Psoas muscle (tissue), 8 donors: Measurements from ENCODE around the gene PCGF2. TPM values are rescaled to one million over a fixed set of nuclear protein-coding genes. Genes with fewer than 3 reads are reported as not detected.

ENCODE experiments used
- ATAC-seq, 4 donors: fragments of 200-7000 bp; cut with Tn5 transposase; one replicate each; pipeline ENCODE4 v1.9.1; 2020; ENCODE audit warnings: moderate library complexity in 3 of 4, mild to moderate bottlenecking in 2 of 4
- DNase-seq, 2 donors: peaks; one replicate each; pipeline ENCODE4 v3.0.0-alpha.2; 2020
- H3K27ac ChIP-seq: fragments of 200-600 bp; one replicate; pipeline ENCODE4 v1.8.0; 2022
- H3K27me3 ChIP-seq, 3 donors: fragments of 200-600 bp in 1 of 3; one replicate each; pipeline versions ENCODE4 v1.6.1 to v1.8.0; 2013 to 2022; ENCODE audit warnings: low read length in 2 of 3, mild to moderate bottlenecking in 2 of 3, moderate library complexity in 1 of 3; ENCODE audit not compliant: insufficient read depth in 3 of 3
- H3K36me3 ChIP-seq, 2 donors: fragments of 200-600 bp in 1 of 2; one replicate each; pipeline versions ENCODE4 v1.6.1 to v1.8.0; 2013 to 2022; ENCODE audit warnings: low read depth in 1 of 2, mild to moderate bottlenecking in 1 of 2, moderate library complexity in 1 of 2; ENCODE audit not compliant: insufficient read depth in 1 of 2
- H3K4me1 ChIP-seq: fragments of 200-600 bp; one replicate; pipeline ENCODE4 v1.8.0; 2022
- H3K4me3 ChIP-seq: fragments of 200-600 bp; one replicate; pipeline ENCODE4 v1.8.0; 2022; ENCODE audit warnings: mild to moderate bottlenecking
- H3K9me3 ChIP-seq: fragments of 200-600 bp; one replicate; pipeline ENCODE4 v1.8.0; 2022
- CTCF ChIP-seq: fragments of 200-600 bp; IDR thresholded peaks from one replicate; pipeline ENCODE4 v1.8.0; 2022; ENCODE audit warnings: antibody characterized with exemption
- WGBS, 3 donors: extraction: QIAGEN DNeasy Blood & Tissue Kit; methylation state at CpG; one replicate each; pipeline versions ENCODE4 v1.1.6 to v1.1.7; 2013; 5-methylcytosine and 5-hydroxymethylcytosine counted together
- intact Hi-C, 2 donors: fragments of 100-400 bp; cut with DNase I; formaldehyde crosslinking; loops; one replicate each; pipeline versions ENCODE4 v1.11.0 to v1.14.2; 2022
- polyA plus RNA-seq, 3 donors: library from polyadenylated mRNA; stranded (reverse); fragments of 200-250 nt; gene quantifications; one replicate each; pipeline ENCODE4 v1.2.3, GENCODE V29; 2013
- total RNA-seq, 4 donors: library from RNA; stranded (reverse); fragmentation: NEBNext Ultra II Directional in 2 of 4; extraction: Animal tissue kit (Norgen Biotek cat#: 25700) in 2 of 4; gene quantifications; one replicate each; pipeline versions ENCODE4 v1.2.1 to v1.2.4, GENCODE V29; 2021 to 2023
- donor health status: healthy with polysubstance abuse.
- donor health status: DM: no; HTN: no; CAD: no; lungs with moderate emphysema.
- donor health status: Bipolar disorder and iron deficiency.
- donor health status: healthy.
- donor health status: DM: yes; HTN: yes; CAD: no.
- donor health status: DM: no; HTN: no; CAD: no.
- donor health status: DM: no; HTN: no; CAD: no.
- donor health status: DM: yes; HTN: yes; CAD: no.

Gene PCGF2
- total and polyA plus RNA-seq, 7 donors, result 3.3 to 10.8 (median 7.1) TPM

- Histone ChIP-seq H3K4me1 (peaks cover 16% of the 10 kb centered on the region), H3K27ac (no peak overlapping the region), H3K4me3 (no peak overlapping the region), H3K36me3 (peaks cover 0 to 11% of the 10 kb centered on the region in 2 donors), H3K27me3 (peaks cover 0 to 3% (median 0%) of the 10 kb centered on the region in 3 donors), H3K9me3 (no peaks in the 10 kb centered on the region)
- DNase-seq (no peak), ATAC-seq (no peak)
- intact Hi-C loops, result no loop called here
- TF ChIP-seq CTCF, result no peak
- WGBS, 3 donors, result 90 to 92% (median 91%) methylated on average over 19 of the region's 19 CpGs
Measured at GRCh38 chr17:38740044-38740443, 8.1 kb downstream of the PCGF2 start.

- H3K9me3 ChIP-seq, result no peaks in the 10 kb centered on the region
- DNase-seq (no peak), ATAC-seq (no peak)
- H3K4me1 ChIP-seq, result peaks cover 16% of the 10 kb centered on the region
- H3K36me3 ChIP-seq, result peaks cover 0 to 11% of the 10 kb centered on the region in 2 donors
- H3K27me3 ChIP-seq, result peaks cover 0 to 3% (median 0%) of the 10 kb centered on the region in 3 donors
- no peak overlapping the region for H3K27ac ChIP-seq
- intact Hi-C loops, result loop anchor here (10.0 kb wide), 1 partner anchor 185 kb away; no protein-coding TSS in a partner anchor
- no peak overlapping the region for H3K4me3 ChIP-seq
- WGBS, 3 donors, result 80 to 85% (median 84%) methylated on average over 14 of the region's 14 CpGs
- no peak for TF ChIP-seq CTCF
Measured at GRCh38 chr17:38739305-38739704, 8.8 kb downstream of the PCGF2 start.

GRCh38 chr17:38738686-38739085 is 9.4 kb downstream of the PCGF2 start:
- intact Hi-C loops, result loop anchor here (10.0 kb wide), 1 partner anchor 184 kb away; no protein-coding TSS in a partner anchor
- no peaks in the 10 kb centered on the region for H3K9me3 ChIP-seq
- TF ChIP-seq CTCF, result no peak
- H3K4me1 ChIP-seq, result peaks cover 16% of the 10 kb centered on the region
- peaks cover 0 to 12% of the 10 kb centered on the region in 2 donors for H3K36me3 ChIP-seq
- WGBS, 3 donors, result 93 to 95% (median 94%) methylated on average over 16 of the region's 16 CpGs
- no peak overlapping the region for H3K27ac ChIP-seq
- peaks cover 0 to 3% (median 0%) of the 10 kb centered on the region in 3 donors for H3K27me3 ChIP-seq
- DNase-seq (no peak), ATAC-seq (no peak)
- H3K4me3 ChIP-seq, result no peak overlapping the region

- peaks cover 0 to 17% of the 10 kb centered on the region in 2 donors for H3K36me3 ChIP-seq
Measured at GRCh38 chr17:38738007-38738662, 10.0 kb downstream of the PCGF2 start.

More at GRCh38 chr17:38738007-38738662, 10.0 kb downstream of the PCGF2 start:
- Histone ChIP-seq H3K9me3 (no peaks in the 10 kb centered on the region), H3K27ac (no peak overlapping the region), H3K4me1 (peaks cover 16% of the 10 kb centered on the region), H3K27me3 (peaks cover 0 to 3% (median 0%) of the 10 kb centered on the region in 3 donors), H3K4me3 (no peak overlapping the region)
- no peak for TF ChIP-seq CTCF
- WGBS, 3 donors, result 89 to 93% (median 90%) methylated on average over 14 of the region's 14 CpGs
- DNase-seq, result no peak
- no peak for ATAC-seq
- intact Hi-C loops, result loop anchor here (10.0 kb wide), 1 partner anchor 183 kb away; no protein-coding TSS in a partner anchor
